ENCODE data around the gene CENPF.
"Not testable (repeated sequence)": the region's sequence is repeated elsewhere in the genome, so short reads cannot be mapped to it uniquely, and the experiment has no call there.

The CENPF gene

GRCh38 chr1:214602764-214603657, at the start of gene CENPF:
CENPF (plus strand) TSS chr1:214603195; CDS start chr1:214613755, 10,560 bp downstream.
- peak; percentile 94 for DNase-seq

- no peak for DNase-seq
Observed at GRCh38 chr1:214557952-214558735, 44.9 kb upstream of the CENPF start.

GRCh38 chr1:214563881-214564280, 39.1 kb upstream of the CENPF start:
- DNase-seq: no peak

- DNase-seq: peak; percentile 64
Observed at GRCh38 chr1:214565310-214565709, 37.7 kb upstream of the CENPF start.

GRCh38 chr1:214566158-214567104, 36.6 kb upstream of the CENPF start:
- no peak for DNase-seq

GRCh38 chr1:214567481-214567980, 35.5 kb upstream of the CENPF start:
- no peak for DNase-seq

- DNase-seq: no peak
Observed at GRCh38 chr1:214568328-214568727, 34.7 kb upstream of the CENPF start.

- DNase-seq: no peak
Observed at GRCh38 chr1:214569357-214570004, 33.5 kb upstream of the CENPF start.

GRCh38 chr1:214570442-214570841, 32.6 kb upstream of the CENPF start:
- no peak for DNase-seq

- DNase-seq: no peak
Observed at GRCh38 chr1:214571281-214571680, 31.7 kb upstream of the CENPF start.

GRCh38 chr1:214573386-214574318, 29.3 kb upstream of the CENPF start:
- no peak for DNase-seq

- no peak for DNase-seq
Observed at GRCh38 chr1:214574598-214575411, 28.2 kb upstream of the CENPF start.

- DNase-seq: not testable (repeated sequence)
Observed at GRCh38 chr1:214576120-214576519, 26.9 kb upstream of the CENPF start.

GRCh38 chr1:214579183-214579582, 23.8 kb upstream of the CENPF start:
- no peak for DNase-seq

GRCh38 chr1:214581785-214582184, 21.2 kb upstream of the CENPF start:
- no peak for DNase-seq

- DNase-seq: no peak
Observed at GRCh38 chr1:214582289-214582891, 20.6 kb upstream of the CENPF start.

GRCh38 chr1:214583113-214583512, 19.9 kb upstream of the CENPF start:
- DNase-seq: no peak

GRCh38 chr1:214583824-214584554, 19.0 kb upstream of the CENPF start:
- no peak for DNase-seq
